Medulla oblongata (tissue), 1 donor: ENCODE data around the gene ARRDC5.
"Not testable (repeated sequence)": the region's sequence is repeated elsewhere in the genome, so short reads cannot be mapped to it uniquely, and the experiment has no call there.

ENCODE experiments used
- DNase-seq: peaks from one replicate; pipeline ENCODE4 v3.0.0-alpha.2; 2015; ENCODE audit errors: extremely low spot score

ARRDC5 gene

GRCh38 chr19:4902796-4903195 lies at the start of gene ARRDC5:
ARRDC5 (minus strand) TSS chr19:4902896; CDS start chr19:4902825, 71 bp downstream.
- DNase-seq: no peak

GRCh38 chr19:4951656-4952055 lies 49.0 kb upstream of the ARRDC5 start:
- no peak for DNase-seq

GRCh38 chr19:4950650-4951049 lies 48.0 kb upstream of the ARRDC5 start:
- not testable (repeated sequence) for DNase-seq

GRCh38 chr19:4941638-4942169 lies 39.0 kb upstream of the ARRDC5 start:
- not testable (repeated sequence) for DNase-seq

GRCh38 chr19:4939466-4939865 lies 36.8 kb upstream of the ARRDC5 start:
- no peak for DNase-seq

- not testable (repeated sequence) for DNase-seq
Observed at GRCh38 chr19:4938461-4938860, 35.8 kb upstream of the ARRDC5 start.

GRCh38 chr19:4937060-4937459 lies 34.4 kb upstream of the ARRDC5 start:
- DNase-seq: no peak

- no peak for DNase-seq
Observed at GRCh38 chr19:4935444-4935843, 32.7 kb upstream of the ARRDC5 start.

GRCh38 chr19:4933528-4933927 lies 30.8 kb upstream of the ARRDC5 start:
- peak; percentile 20 for DNase-seq

- no peak for DNase-seq
Observed at GRCh38 chr19:4932711-4933110, 30.0 kb upstream of the ARRDC5 start.

- DNase-seq: no peak
Observed at GRCh38 chr19:4930664-4931063, 28.0 kb upstream of the ARRDC5 start.

- DNase-seq: no peak
Observed at GRCh38 chr19:4929186-4929585, 26.5 kb upstream of the ARRDC5 start.

- no peak for DNase-seq
Observed at GRCh38 chr19:4923276-4923747, 20.6 kb upstream of the ARRDC5 start.

- peak; percentile 41 for DNase-seq
Observed at GRCh38 chr19:4922530-4923275, 20.0 kb upstream of the ARRDC5 start.

GRCh38 chr19:4916292-4917082 lies 13.8 kb upstream of the ARRDC5 start:
- DNase-seq: peak; percentile 22

- DNase-seq: no peak
Observed at GRCh38 chr19:4914736-4915501, 12.2 kb upstream of the ARRDC5 start.

GRCh38 chr19:4913996-4914735 lies 11.5 kb upstream of the ARRDC5 start:
- DNase-seq: no peak

- peak; percentile 86 for DNase-seq
Observed at GRCh38 chr19:4911786-4912672, 9.3 kb upstream of the ARRDC5 start.

GRCh38 chr19:4911314-4911713 lies 8.6 kb upstream of the ARRDC5 start:
- no peak for DNase-seq
